K562 (cell line): ENCODE data around the gene PCSK5. TPM values are rescaled to one million over a fixed set of nuclear protein-coding genes. Genes with fewer than 3 reads are reported as not detected.

Experiments used
- GABPB1 ChIP-seq: sonication (generic); formaldehyde crosslinking; IDR thresholded peaks from 2 replicates; pipeline ENCODE4 v1.8.0; 2022; ENCODE audit warnings: mild to moderate bottlenecking, missing genetic modification reagents
- MYC ChIP-seq, 2 experiments: fragments of 250-450 bp in 1 of 2; sonication (Bioruptor Pico) in 1 of 2; IDR thresholded peaks; 2 replicates each; pipeline versions ENCODE4 v1.5.1 to v1.6.1; 2012 to 2021; ENCODE audit warnings: low read depth in 2 of 2, borderline replicate concordance in 1 of 2, improper control_type of control experiment in 1 of 2, low read length in 1 of 2, mild to moderate bottlenecking in 1 of 2, moderate library complexity in 1 of 2
- RFX5 ChIP-seq: IDR thresholded peaks from 2 replicates; pipeline ENCODE4 v1.6.1; 2011; ENCODE audit warnings: low read depth, mild to moderate bottlenecking, improper control_type of control experiment, low read length
- TAF9B ChIP-seq: fragments of 450-650 bp; IDR thresholded peaks from 2 replicates; pipeline ENCODE4 v1.6.1; 2018; ENCODE audit warnings: mild to moderate bottlenecking; ENCODE audit not compliant: partially characterized antibody
- polyA plus RNA-seq, 8 experiments: library from polyadenylated mRNA; depleted of rRNA in 4 of 8; stranded (reverse) in 5 of 8; unstranded in 3 of 8; fragments of >200 nt; fragmentation: Nextera tagmentation in 2 of 8; fragmentation: Illumina TruSeq in 1 of 8; extraction: Ambion mirVana in 2 of 8; extraction: Trizol in 1 of 8; gene quantifications; 2 replicates each; pipeline versions ENCODE4 v1.2.1 to v1.2.3, GENCODE V29; 2011 to 2014; ENCODE audit warnings: inconsistent platforms in 1 of 8, missing spikeins in 1 of 8
- total RNA-seq, 7 experiments: library from RNA; depleted of rRNA in 6 of 7; stranded (reverse); fragments of >200 nt in 6 of 7; fragmentation: Illumina TruSeq in 2 of 7; extraction: Trizol in 2 of 7; gene quantifications; 2 replicates each; pipeline versions ENCODE4 v1.2.1 to v1.2.3, GENCODE V29; 2011 to 2021; ENCODE audit warnings: low replicate concordance in 1 of 7
- TF ChIP-seq, protein P1 (sequence below): fragments of 200-800 bp; sonication (Bioruptor generic); IDR thresholded peaks from 2 replicates; pipeline ENCODE4 v1.6.1; 2016; ENCODE audit warnings: missing genetic modification characterization, missing compliant biosample characterization
- TF ChIP-seq, protein P2 (sequence below): IDR thresholded peaks from 2 replicates; pipeline ENCODE4 v1.6.1; 2011; ENCODE audit not compliant: insufficient read length; ENCODE audit errors: extremely low read depth
- TF ChIP-seq, protein P3 (sequence below): IDR thresholded peaks from 2 replicates; pipeline ENCODE4 v1.6.1; 2014; ENCODE audit warnings: antibody characterized with exemption

PCSK5 gene
- total and polyA plus RNA-seq, 9 of the 15 experiments (the other 6 are each of a cell fraction or from before 2014, with no cell fraction given), result not detected

DNA sequence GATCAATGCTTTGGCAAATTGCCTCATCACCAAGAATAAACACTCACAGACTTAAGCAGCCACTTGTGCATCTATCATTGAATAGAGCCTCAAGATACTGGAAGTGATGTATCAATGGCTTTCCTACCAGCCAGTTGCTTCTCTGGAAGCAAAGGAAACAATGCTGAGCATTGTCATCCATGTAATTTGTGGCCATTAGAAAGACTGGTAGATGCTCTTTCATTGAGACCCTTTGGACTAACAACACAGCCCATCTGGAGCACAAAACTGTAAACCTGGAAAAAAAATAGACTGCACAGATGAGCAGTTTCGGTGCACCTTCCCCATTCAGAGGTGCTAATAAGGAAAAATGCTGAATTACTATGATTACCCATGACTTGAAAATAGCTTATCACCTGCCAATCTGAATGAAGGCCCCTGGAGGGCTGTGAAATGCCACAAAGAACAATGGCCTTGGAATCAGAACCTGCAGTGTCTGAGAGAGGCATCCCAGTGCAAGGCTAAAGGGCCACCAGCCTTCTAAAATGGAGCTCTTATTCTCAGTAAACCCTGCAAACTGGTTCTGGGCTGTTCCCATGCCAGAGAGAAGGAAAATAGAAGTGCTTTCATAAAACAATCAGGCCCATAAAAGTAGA lies 376.3 kb downstream of the PCSK5 start (continued):
- TF ChIP-seq, protein P1, sequence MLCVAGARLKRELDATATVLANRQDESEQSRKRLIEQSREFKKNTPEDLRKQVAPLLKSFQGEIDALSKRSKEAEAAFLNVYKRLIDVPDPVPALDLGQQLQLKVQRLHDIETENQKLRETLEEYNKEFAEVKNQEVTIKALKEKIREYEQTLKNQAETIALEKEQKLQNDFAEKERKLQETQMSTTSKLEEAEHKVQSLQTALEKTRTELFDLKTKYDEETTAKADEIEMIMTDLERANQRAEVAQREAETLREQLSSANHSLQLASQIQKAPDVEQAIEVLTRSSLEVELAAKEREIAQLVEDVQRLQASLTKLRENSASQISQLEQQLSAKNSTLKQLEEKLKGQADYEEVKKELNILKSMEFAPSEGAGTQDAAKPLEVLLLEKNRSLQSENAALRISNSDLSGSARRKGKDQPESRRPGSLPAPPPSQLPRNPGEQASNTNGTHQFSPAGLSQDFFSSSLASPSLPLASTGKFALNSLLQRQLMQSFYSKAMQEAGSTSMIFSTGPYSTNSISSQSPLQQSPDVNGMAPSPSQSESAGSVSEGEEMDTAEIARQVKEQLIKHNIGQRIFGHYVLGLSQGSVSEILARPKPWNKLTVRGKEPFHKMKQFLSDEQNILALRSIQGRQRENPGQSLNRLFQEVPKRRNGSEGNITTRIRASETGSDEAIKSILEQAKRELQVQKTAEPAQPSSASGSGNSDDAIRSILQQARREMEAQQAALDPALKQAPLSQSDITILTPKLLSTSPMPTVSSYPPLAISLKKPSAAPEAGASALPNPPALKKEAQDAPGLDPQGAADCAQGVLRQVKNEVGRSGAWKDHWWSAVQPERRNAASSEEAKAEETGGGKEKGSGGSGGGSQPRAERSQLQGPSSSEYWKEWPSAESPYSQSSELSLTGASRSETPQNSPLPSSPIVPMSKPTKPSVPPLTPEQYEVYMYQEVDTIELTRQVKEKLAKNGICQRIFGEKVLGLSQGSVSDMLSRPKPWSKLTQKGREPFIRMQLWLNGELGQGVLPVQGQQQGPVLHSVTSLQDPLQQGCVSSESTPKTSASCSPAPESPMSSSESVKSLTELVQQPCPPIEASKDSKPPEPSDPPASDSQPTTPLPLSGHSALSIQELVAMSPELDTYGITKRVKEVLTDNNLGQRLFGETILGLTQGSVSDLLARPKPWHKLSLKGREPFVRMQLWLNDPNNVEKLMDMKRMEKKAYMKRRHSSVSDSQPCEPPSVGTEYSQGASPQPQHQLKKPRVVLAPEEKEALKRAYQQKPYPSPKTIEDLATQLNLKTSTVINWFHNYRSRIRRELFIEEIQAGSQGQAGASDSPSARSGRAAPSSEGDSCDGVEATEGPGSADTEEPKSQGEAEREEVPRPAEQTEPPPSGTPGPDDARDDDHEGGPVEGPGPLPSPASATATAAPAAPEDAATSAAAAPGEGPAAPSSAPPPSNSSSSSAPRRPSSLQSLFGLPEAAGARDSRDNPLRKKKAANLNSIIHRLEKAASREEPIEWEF (CRISPR knock-in tag), result no peak
- TF ChIP-seq GABPB1 (CRISPR knock-in tag) (no peak), MYC (IDR thresholded peaks at IDR 0.05; ENCODE audit: low read depth, low read length) (no peak), MYC (CRISPR knock-in tag; IDR thresholded peaks at IDR 0.05; ENCODE audit: borderline replicate concordance, low read depth) (no peak), TAF9B (no peak), RFX5 (no peak)
- TF ChIP-seq, protein P2, sequence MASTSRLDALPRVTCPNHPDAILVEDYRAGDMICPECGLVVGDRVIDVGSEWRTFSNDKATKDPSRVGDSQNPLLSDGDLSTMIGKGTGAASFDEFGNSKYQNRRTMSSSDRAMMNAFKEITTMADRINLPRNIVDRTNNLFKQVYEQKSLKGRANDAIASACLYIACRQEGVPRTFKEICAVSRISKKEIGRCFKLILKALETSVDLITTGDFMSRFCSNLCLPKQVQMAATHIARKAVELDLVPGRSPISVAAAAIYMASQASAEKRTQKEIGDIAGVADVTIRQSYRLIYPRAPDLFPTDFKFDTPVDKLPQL, result no peak
- TF ChIP-seq, protein P3, sequence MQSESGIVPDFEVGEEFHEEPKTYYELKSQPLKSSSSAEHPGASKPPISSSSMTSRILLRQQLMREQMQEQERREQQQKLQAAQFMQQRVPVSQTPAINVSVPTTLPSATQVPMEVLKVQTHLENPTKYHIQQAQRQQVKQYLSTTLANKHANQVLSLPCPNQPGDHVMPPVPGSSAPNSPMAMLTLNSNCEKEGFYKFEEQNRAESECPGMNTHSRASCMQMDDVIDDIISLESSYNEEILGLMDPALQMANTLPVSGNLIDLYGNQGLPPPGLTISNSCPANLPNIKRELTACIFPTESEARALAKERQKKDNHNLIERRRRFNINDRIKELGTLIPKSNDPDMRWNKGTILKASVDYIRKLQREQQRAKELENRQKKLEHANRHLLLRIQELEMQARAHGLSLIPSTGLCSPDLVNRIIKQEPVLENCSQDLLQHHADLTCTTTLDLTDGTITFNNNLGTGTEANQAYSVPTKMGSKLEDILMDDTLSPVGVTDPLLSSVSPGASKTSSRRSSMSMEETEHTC, result no peak
